Measurements from ENCODE around the gene SCNN1B. TPM values are rescaled to one million over a fixed set of nuclear protein-coding genes. Genes with fewer than 3 reads are reported as not detected.

SCNN1B gene
- total and polyA plus RNA-seq, 2 of the 13 experiments (the other 11 are each of a cell fraction or from before 2014, with no cell fraction given), result not detected

- TF ChIP-seq NFIC (IDR thresholded peaks at IDR 0.05; ENCODE audit: low read length) (no peak), ZBTB21 (CRISPR knock-in tag; IDR thresholded peaks at IDR 0.05) (no peak), RELA (CRISPR knock-in tag; IDR thresholded peaks at IDR 0.05) (no peak), ZIK1 (CRISPR knock-in tag; IDR thresholded peaks at IDR 0.05; ENCODE audit: borderline replicate concordance, low read depth) (no peak), ZSCAN25 (CRISPR knock-in tag; IDR thresholded peaks at IDR 0.05) (no peak), THAP9 (CRISPR knock-in tag; IDR thresholded peaks at IDR 0.05; ENCODE audit: borderline replicate concordance) (no peak)
- TF ChIP-seq, protein P1, sequence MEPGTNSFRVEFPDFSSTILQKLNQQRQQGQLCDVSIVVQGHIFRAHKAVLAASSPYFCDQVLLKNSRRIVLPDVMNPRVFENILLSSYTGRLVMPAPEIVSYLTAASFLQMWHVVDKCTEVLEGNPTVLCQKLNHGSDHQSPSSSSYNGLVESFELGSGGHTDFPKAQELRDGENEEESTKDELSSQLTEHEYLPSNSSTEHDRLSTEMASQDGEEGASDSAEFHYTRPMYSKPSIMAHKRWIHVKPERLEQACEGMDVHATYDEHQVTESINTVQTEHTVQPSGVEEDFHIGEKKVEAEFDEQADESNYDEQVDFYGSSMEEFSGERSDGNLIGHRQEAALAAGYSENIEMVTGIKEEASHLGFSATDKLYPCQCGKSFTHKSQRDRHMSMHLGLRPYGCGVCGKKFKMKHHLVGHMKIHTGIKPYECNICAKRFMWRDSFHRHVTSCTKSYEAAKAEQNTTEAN (CRISPR knock-in tag; conservative IDR thresholded peaks at IDR 0.05), result no peak
These were observed 103.9 kb downstream of the SCNN1B start (continued) for GRCh38 chr16:23406024-23406423.

- Histone ChIP-seq H2AFZ (ENCODE audit: low read length) (no peak overlapping the region), H3K4me1 (ENCODE audit: insufficient read depth, low read length) (no peaks in the 10 kb centered on the region), H3K9me3 (ENCODE audit: low read length) (no peaks in the 10 kb centered on the region), H3K4me2 (ENCODE audit: low read depth, low read length) (no peak overlapping the region), H3K36me3 (replicated peaks in 1 of 2; ENCODE audit: control insufficient read depth in 1 of 2, insufficient read depth in 2 of 2, low read length in 2 of 2) (peaks cover 29 to 71% of the 10 kb centered on the region in 2 experiments), H3K4me3 (replicated peaks in 1 of 3; ENCODE audit: insufficient read depth in 1 of 3, low read depth in 2 of 3, low read length in 3 of 3) (no peak overlapping the region), H4K20me1 (ENCODE audit: insufficient read depth, low read length) (no peaks in the 10 kb centered on the region), H3K27ac (ENCODE audit: extremely low read length, insufficient read depth, low read length) (no peak overlapping the region), H3K79me2 (ENCODE audit: insufficient read depth, low read length) (no peaks in the 10 kb centered on the region), H3K9ac (ENCODE audit: insufficient read depth, low read depth, low read length) (no peak overlapping the region), H3K27me3 (ENCODE audit: control insufficient read depth in 1 of 2, insufficient read depth in 2 of 2, low read length in 2 of 2) (no peaks in the 10 kb centered on the region)
- ChIA-PET POLR2A (no interaction called here), CTCF (ENCODE audit: low intra/inter-chr PET ratio, low total read pairs) (no interaction called here)
- FAIRE-seq (no peak), ATAC-seq (no peak), DNase-seq (ENCODE audit: low spot score) (no peak)
- in situ Hi-C loops (cut with HindIII; ENCODE audit: extremely low pct_ligation_motif_present, low pct_unique_long_range_greater_than_20kb) (no loop called here), intact Hi-C loops (cut with micrococcal nuclease; ENCODE audit: unreplicated experiment) (no loop called here)
- BruUV-seq (replicated peaks), result no TSS peak
- 95% methylated on average over 6 of the region's 6 CpGs for WGBS (ENCODE audit: low lambda C conversion rate)
- TF ChIP-seq KAT8 (CRISPR knock-in tag; IDR thresholded peaks at IDR 0.05) (no peak), SP5 (CRISPR knock-in tag; IDR thresholded peaks at IDR 0.05; ENCODE audit: borderline replicate concordance, low read depth) (no peak)
- TF ChIP-seq, protein P2, sequence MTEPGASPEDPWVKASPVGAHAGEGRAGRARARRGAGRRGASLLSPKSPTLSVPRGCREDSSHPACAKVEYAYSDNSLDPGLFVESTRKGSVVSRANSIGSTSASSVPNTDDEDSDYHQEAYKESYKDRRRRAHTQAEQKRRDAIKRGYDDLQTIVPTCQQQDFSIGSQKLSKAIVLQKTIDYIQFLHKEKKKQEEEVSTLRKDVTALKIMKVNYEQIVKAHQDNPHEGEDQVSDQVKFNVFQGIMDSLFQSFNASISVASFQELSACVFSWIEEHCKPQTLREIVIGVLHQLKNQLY (CRISPR knock-in tag; IDR thresholded peaks at IDR 0.05), result no peak
These were observed 104.6 kb downstream of the SCNN1B start for GRCh38 chr16:23406546-23407240.

Measured in HepG2 (cell line).